ENCODE data around the gene ZNF787. TPM values are rescaled to one million over a fixed set of nuclear protein-coding genes. Genes with fewer than 3 reads are reported as not detected.

Gene ZNF787
- total and polyA plus RNA-seq, 2 of the 13 experiments (the other 11 are each of a cell fraction or from before 2014, with no cell fraction given) = 15.1 to 42.8 TPM

- TF ChIP-seq EHMT2 (IDR thresholded peaks at IDR 0.05; ENCODE audit: borderline replicate concordance, low read depth, low read length) = no peak
- no peak for TF ChIP-seq ZNF558 (CRISPR knock-in tag; IDR thresholded peaks at IDR 0.05; ENCODE audit: borderline replicate concordance)
- no peak for TF ChIP-seq PAX8 (CRISPR knock-in tag; IDR thresholded peaks at IDR 0.05; ENCODE audit: borderline replicate concordance)
- peak; percentile 82 for TF ChIP-seq NFYC (CRISPR knock-in tag; IDR thresholded peaks at IDR 0.05)
- TF ChIP-seq FUBP1 (CRISPR knock-in tag; IDR thresholded peaks at IDR 0.05; ENCODE audit: borderline replicate concordance) = no peak
- no peak for TF ChIP-seq MAFF (IDR thresholded peaks at IDR 0.05; ENCODE audit: low read depth, low read length)
- TF ChIP-seq PLRG1 (conservative IDR thresholded peaks at IDR 0.05) = no peak
- TF ChIP-seq MEIS1 (CRISPR knock-in tag; IDR thresholded peaks at IDR 0.05; ENCODE audit: borderline replicate concordance) = no peak
- TF ChIP-seq, protein P1, sequence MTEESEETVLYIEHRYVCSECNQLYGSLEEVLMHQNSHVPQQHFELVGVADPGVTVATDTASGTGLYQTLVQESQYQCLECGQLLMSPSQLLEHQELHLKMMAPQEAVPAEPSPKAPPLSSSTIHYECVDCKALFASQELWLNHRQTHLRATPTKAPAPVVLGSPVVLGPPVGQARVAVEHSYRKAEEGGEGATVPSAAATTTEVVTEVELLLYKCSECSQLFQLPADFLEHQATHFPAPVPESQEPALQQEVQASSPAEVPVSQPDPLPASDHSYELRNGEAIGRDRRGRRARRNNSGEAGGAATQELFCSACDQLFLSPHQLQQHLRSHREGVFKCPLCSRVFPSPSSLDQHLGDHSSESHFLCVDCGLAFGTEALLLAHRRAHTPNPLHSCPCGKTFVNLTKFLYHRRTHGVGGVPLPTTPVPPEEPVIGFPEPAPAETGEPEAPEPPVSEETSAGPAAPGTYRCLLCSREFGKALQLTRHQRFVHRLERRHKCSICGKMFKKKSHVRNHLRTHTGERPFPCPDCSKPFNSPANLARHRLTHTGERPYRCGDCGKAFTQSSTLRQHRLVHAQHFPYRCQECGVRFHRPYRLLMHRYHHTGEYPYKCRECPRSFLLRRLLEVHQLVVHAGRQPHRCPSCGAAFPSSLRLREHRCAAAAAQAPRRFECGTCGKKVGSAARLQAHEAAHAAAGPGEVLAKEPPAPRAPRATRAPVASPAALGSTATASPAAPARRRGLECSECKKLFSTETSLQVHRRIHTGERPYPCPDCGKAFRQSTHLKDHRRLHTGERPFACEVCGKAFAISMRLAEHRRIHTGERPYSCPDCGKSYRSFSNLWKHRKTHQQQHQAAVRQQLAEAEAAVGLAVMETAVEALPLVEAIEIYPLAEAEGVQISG (CRISPR knock-in tag; IDR thresholded peaks at IDR 0.05) = no peak
- TF ChIP-seq ZNF407 (CRISPR knock-in tag; IDR thresholded peaks at IDR 0.05; ENCODE audit: not compliant biosample characterization) = no peak
- TF ChIP-seq FOXK1 (CRISPR knock-in tag; IDR thresholded peaks at IDR 0.05; ENCODE audit: borderline replicate concordance, low read depth) = no peak
- TF ChIP-seq GTF3A (CRISPR knock-in tag; conservative IDR thresholded peaks at IDR 0.05) = no peak
Observed at GRCh38 chr19:56126983-56127780, 6.1 kb upstream of the ZNF787 start (continued).

Measured in HepG2 (cell line).